Kasumi-1 (cell line): ENCODE results near the gene INPP4A.

Experiments
- DNase-seq, 2 experiments: peaks; one replicate each; lab custom pipeline; 2025; lab: John Stamatoyannopoulos, UW

Gene INPP4A

GRCh38 chr2:98460573-98461497 lies 16.2 kb downstream of the INPP4A start:
- no peak for DNase-seq

GRCh38 chr2:98461498-98462049 lies 16.9 kb downstream of the INPP4A start:
- no peak for DNase-seq

GRCh38 chr2:98463081-98463481 lies 18.4 kb downstream of the INPP4A start:
- DNase-seq = no peak

GRCh38 chr2:98463551-98463971 lies 18.9 kb downstream of the INPP4A start:
- no peak for DNase-seq

GRCh38 chr2:98463988-98464771 lies 19.5 kb downstream of the INPP4A start:
- peak; percentile 81 to 88 for DNase-seq

- DNase-seq = peak; percentile 97 to 98
Measured at GRCh38 chr2:98464772-98465310, 20.2 kb downstream of the INPP4A start.

GRCh38 chr2:98465456-98466226 lies 21.0 kb downstream of the INPP4A start:
- DNase-seq = peak; percentile 93 to 95

- peak; percentile 3 to 33 for DNase-seq
Measured at GRCh38 chr2:98467082-98467536, 22.5 kb downstream of the INPP4A start.

- DNase-seq = no peak
Measured at GRCh38 chr2:98467652-98468051, 23.0 kb downstream of the INPP4A start.

GRCh38 chr2:98468621-98469236 lies 24.1 kb downstream of the INPP4A start:
- no peak for DNase-seq

- no peak for DNase-seq
Measured at GRCh38 chr2:98469862-98470544, 25.3 kb downstream of the INPP4A start.

- DNase-seq = no peak
Measured at GRCh38 chr2:98470851-98471255, 26.2 kb downstream of the INPP4A start.

GRCh38 chr2:98471402-98472131 lies 26.9 kb downstream of the INPP4A start:
- no peak for DNase-seq

- no peak for DNase-seq
Measured at GRCh38 chr2:98472132-98472650, 27.5 kb downstream of the INPP4A start.

GRCh38 chr2:98472961-98473746 lies 28.5 kb downstream of the INPP4A start:
- no peak for DNase-seq

- DNase-seq = no peak
Measured at GRCh38 chr2:98473995-98474780, 29.5 kb downstream of the INPP4A start.

- DNase-seq = no peak
Measured at GRCh38 chr2:98474979-98475632, 30.4 kb downstream of the INPP4A start.
